NB4 (cell line): ENCODE results near the gene CDRT4.

Experiments used
- DNase-seq: peaks from one replicate; pipeline ENCODE4 v3.0.0; 2010; ENCODE audit warnings: low read depth
- H3K4me3 ChIP-seq: one replicate; pipeline ENCODE4 v1.5.1; 2011; ENCODE audit warnings: mild to moderate bottlenecking, low read depth, low read length, moderate library complexity
- MYC ChIP-seq: IDR thresholded peaks from 2 replicates; pipeline ENCODE4 v1.6.1; 2011; ENCODE audit warnings: low read depth, low read length
- POLR2A ChIP-seq: IDR thresholded peaks from 2 replicates; pipeline ENCODE4 v1.6.1; 2011; ENCODE audit warnings: mild to moderate bottlenecking; ENCODE audit not compliant: insufficient read length; ENCODE audit errors: extremely low read depth
- TF ChIP-seq, protein P1 (sequence below): IDR thresholded peaks from one replicate; pipeline ENCODE4 v1.5.1; 2012; ENCODE audit warnings: low read depth, low read length
- TF ChIP-seq, protein P2 (sequence below): IDR thresholded peaks from 2 replicates; pipeline ENCODE4 v1.6.1; 2011; ENCODE audit warnings: low read depth, low read length

CDRT4 gene

DNA sequence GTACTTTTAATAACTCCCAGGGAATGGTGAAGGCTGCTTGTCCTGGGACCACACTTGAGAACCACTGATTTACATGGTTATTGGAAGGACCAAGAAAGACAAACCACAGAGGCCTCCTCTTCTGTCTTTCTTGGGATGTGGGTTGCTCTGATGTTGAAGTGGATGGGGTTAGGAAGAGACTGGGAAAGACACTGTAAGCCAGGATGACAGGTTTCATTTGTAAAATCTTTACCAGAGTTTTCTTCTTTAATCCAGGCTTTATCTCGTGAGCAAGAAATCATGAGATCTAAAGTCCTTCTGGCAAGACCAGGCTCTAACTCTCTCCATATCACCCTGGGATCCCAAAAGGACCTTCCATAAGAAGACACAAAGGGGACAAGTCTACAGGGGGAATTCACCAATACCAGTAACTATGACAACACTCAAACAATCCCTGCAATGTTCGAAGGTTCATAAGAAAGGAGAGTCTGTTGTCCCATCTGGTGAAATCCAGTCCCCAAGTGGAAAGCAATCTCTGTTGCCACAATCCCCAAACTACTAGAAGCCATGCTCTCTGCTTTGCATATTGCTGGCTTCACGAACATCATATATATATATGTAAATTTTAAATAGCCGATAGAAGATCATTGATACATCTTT is 44.8 kb upstream of the CDRT4 start:
- no peak overlapping the region for H3K4me3 ChIP-seq

DNA sequence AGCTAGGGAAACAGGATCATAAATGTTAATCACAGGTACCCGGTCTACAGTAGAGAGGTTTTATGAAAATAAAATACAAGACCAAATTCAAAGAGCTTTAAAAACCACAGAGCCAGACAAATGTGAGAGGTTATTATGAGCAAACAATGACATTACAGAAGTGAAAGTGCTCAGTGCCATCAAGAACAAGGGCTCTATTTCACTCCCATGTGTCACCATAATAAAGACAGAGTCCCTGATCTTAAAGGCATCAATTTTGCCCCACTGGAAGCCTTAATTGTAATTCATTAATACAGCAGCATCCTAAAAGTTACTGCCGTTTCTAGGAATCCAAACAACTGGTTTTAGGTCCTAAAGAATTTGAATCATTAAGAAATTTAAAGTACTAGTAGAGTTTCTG is 43.7 kb upstream of the CDRT4 start:
- no peak for DNase-seq
- TF ChIP-seq POLR2A (no peak), MYC (no peak)
- TF ChIP-seq, protein P1, sequence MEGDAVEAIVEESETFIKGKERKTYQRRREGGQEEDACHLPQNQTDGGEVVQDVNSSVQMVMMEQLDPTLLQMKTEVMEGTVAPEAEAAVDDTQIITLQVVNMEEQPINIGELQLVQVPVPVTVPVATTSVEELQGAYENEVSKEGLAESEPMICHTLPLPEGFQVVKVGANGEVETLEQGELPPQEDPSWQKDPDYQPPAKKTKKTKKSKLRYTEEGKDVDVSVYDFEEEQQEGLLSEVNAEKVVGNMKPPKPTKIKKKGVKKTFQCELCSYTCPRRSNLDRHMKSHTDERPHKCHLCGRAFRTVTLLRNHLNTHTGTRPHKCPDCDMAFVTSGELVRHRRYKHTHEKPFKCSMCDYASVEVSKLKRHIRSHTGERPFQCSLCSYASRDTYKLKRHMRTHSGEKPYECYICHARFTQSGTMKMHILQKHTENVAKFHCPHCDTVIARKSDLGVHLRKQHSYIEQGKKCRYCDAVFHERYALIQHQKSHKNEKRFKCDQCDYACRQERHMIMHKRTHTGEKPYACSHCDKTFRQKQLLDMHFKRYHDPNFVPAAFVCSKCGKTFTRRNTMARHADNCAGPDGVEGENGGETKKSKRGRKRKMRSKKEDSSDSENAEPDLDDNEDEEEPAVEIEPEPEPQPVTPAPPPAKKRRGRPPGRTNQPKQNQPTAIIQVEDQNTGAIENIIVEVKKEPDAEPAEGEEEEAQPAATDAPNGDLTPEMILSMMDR: no peak
- TF ChIP-seq, protein P2, sequence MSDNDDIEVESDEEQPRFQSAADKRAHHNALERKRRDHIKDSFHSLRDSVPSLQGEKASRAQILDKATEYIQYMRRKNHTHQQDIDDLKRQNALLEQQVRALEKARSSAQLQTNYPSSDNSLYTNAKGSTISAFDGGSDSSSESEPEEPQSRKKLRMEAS: no peak

More for the DNA sequence above, 44.8 kb upstream of the CDRT4 start:
- no peak for DNase-seq
- TF ChIP-seq POLR2A (no peak), MYC (no peak)
- TF ChIP-seq, protein P1: no peak
- TF ChIP-seq, protein P2: no peak

DNA sequence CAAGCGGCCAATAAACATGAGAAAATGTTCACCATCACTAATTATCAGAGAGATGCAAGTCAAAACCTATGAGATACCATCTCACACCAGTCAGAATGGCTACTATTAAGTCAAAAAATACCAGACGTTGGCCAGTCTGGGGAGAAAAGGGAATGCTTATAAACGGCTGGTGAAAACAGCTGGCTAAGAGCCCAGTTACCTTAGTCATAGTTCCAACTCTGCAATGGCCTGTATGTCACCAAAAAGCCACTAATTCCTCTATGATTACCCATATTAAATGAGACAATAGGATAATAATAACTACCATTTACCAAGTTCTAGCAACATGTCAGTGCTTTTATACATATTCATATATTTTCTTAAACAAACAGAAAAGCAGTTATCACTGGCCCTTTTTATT is 42.9 kb upstream of the CDRT4 start:
- DNase-seq: no peak
- TF ChIP-seq, protein P2: no peak
- TF ChIP-seq POLR2A (no peak), MYC (no peak)
- TF ChIP-seq, protein P1: no peak
- H3K4me3 ChIP-seq: no peak overlapping the region

More for the DNA sequence above, 43.7 kb upstream of the CDRT4 start:
- H3K4me3 ChIP-seq: no peak overlapping the region

DNA sequence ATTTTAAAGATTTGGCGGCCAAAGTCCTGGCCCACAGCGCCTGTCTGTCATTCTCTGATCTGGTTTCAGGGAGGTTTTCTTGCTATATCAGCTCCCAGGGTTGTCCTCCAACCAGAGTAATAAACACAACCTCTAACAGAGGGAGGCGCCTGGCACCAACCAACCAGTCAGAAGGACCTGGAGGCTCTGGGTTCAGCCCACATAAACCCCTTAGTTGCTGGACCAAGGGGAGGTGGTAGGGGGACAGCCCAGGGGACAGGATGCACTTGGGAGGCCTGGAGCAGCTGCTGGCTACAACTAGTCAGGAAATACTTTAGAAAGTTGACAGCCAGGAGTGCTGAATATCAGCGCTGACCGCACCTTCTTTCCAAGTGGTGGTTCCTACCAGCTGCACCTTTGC is 41.7 kb upstream of the CDRT4 start:
- TF ChIP-seq POLR2A: no peak
- no peak for TF ChIP-seq MYC
- TF ChIP-seq, protein P1: no peak
- TF ChIP-seq, protein P2: no peak
- DNase-seq: no peak
- no peak overlapping the region for H3K4me3 ChIP-seq

DNA sequence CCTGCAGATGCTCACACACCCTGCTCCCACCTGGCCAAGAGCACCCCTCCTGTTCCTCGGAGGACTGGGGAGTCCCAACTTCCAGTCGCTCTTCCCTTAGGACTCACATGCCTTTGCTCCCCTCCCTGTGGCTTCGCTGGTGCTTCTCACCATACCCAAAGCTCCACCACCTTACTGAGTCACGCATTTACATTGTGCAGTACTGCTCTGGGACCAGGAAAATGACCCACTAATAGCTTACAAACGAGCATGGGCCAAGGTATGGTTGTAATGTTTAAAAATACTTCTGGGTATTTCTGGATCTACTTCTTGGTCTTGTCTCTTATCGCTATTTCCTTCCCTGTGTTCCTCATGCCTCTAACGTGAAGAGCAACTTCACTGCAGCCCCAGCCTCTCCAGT is 41.0 kb upstream of the CDRT4 start:
- no peak overlapping the region for H3K4me3 ChIP-seq
- no peak for DNase-seq
- TF ChIP-seq, protein P1: no peak
- TF ChIP-seq POLR2A (no peak), MYC (no peak)
- TF ChIP-seq, protein P2: no peak
